Measurements from ENCODE around the gene KCNH2. TPM values are rescaled to one million over a fixed set of nuclear protein-coding genes. Genes with fewer than 3 reads are reported as not detected.

KCNH2 gene
- total RNA-seq, 1 donor from 2014 or later: 2.1 TPM

DNA sequence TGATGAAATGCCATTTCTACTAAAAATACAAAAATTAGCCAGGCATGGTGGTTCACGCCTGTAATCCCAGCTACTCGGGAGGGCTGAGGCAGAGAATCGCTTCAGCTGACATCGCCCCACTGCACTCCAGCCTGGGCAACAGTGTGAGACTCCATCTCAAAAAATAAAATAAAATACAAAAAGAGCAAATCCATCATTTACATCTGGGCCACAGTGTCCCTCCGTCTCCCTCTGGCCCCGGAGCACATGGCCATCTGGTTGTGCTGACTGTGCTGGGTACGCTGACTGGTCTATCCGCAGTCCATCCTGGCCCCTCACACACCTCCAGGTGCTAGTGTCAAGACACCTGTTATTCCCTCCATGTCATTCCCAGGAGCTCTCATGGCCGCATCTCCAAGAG lies 42.1 kb downstream of the KCNH2 start:
- DNase-seq (ENCODE audit: low read depth): no peak
- H3K27me3 ChIP-seq (ENCODE audit: control insufficient read depth, insufficient read depth, low read length): no peaks in the 10 kb centered on the region
- no peak overlapping the region for H3K4me3 ChIP-seq (ENCODE audit: low read depth, low read length)
- no peaks in the 10 kb centered on the region for H3K36me3 ChIP-seq (ENCODE audit: control insufficient read depth, insufficient read depth, low read length)
- TF ChIP-seq, protein P1, sequence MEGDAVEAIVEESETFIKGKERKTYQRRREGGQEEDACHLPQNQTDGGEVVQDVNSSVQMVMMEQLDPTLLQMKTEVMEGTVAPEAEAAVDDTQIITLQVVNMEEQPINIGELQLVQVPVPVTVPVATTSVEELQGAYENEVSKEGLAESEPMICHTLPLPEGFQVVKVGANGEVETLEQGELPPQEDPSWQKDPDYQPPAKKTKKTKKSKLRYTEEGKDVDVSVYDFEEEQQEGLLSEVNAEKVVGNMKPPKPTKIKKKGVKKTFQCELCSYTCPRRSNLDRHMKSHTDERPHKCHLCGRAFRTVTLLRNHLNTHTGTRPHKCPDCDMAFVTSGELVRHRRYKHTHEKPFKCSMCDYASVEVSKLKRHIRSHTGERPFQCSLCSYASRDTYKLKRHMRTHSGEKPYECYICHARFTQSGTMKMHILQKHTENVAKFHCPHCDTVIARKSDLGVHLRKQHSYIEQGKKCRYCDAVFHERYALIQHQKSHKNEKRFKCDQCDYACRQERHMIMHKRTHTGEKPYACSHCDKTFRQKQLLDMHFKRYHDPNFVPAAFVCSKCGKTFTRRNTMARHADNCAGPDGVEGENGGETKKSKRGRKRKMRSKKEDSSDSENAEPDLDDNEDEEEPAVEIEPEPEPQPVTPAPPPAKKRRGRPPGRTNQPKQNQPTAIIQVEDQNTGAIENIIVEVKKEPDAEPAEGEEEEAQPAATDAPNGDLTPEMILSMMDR (IDR thresholded peaks at IDR 0.05; ENCODE audit: insufficient read depth, low read length, poor library complexity, severe bottlenecking): no peak

DNA sequence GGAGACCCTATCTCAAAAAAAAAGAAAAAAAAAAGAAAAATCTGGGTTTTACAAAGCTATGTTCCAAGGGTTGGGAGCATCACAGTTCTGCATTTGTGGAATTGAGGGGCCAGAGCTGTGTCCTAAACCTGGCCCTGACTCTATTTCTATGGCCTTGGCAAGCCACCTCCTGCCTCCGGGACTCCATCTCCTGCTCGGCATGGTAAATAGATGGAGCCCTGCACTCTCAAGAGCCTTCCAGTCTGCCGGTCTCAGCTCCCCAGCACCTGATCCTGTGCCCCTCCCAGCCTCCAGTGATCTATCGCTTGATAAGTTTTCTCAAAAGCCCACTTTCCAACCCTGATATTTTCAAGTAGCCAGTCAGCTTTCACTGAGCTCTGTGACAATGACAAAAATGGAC lies 43.0 kb downstream of the KCNH2 start:
- Histone ChIP-seq H3K36me3 (ENCODE audit: control insufficient read depth, insufficient read depth, low read length) (no peaks in the 10 kb centered on the region), H3K27me3 (ENCODE audit: control insufficient read depth, insufficient read depth, low read length) (no peaks in the 10 kb centered on the region), H3K4me3 (ENCODE audit: low read depth, low read length) (no peak overlapping the region)
- TF ChIP-seq, protein P1 (IDR thresholded peaks at IDR 0.05; ENCODE audit: insufficient read depth, low read length, poor library complexity, severe bottlenecking): no peak
- no peak for DNase-seq (ENCODE audit: low read depth)

DNA sequence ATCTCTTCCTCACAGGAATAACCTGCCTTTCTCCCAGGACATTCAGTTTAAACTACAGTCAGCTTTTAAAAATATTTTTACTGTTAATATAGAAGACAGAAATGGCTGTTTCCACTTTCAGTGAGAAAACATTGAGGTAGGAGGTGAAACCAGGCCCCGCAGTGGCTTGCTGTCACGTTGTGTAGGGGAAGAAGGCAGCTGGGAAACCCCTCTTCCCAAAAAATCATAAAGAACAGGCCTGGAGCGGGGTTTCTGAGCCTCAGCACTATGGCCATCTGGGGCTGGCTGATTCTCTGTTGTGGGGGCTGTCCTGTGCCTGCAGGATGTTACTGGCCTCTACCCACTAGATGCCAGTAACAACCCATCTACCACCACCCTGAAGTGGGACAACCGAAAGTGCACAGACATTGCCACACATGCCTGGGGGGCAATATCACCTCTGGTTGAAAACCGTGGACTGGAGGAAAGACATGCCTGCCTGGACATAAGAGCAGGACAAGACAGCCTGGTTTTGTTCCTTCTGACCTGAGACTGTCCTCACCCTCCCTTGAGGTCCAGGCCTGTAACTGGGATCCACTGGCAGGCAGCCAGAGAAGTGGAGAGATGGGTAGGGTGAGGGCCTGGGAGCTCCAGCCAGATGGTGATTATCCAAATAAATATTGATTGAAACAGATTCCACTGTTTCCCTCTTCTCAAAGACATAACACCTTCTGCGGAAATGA lies 43.9 kb downstream of the KCNH2 start:
- Histone ChIP-seq H3K27me3 (ENCODE audit: control insufficient read depth, insufficient read depth, low read length) (no peaks in the 10 kb centered on the region), H3K36me3 (ENCODE audit: control insufficient read depth, insufficient read depth, low read length) (no peaks in the 10 kb centered on the region)
- TF ChIP-seq, protein P1 (IDR thresholded peaks at IDR 0.05; ENCODE audit: insufficient read depth, low read length, poor library complexity, severe bottlenecking): no peak

DNA sequence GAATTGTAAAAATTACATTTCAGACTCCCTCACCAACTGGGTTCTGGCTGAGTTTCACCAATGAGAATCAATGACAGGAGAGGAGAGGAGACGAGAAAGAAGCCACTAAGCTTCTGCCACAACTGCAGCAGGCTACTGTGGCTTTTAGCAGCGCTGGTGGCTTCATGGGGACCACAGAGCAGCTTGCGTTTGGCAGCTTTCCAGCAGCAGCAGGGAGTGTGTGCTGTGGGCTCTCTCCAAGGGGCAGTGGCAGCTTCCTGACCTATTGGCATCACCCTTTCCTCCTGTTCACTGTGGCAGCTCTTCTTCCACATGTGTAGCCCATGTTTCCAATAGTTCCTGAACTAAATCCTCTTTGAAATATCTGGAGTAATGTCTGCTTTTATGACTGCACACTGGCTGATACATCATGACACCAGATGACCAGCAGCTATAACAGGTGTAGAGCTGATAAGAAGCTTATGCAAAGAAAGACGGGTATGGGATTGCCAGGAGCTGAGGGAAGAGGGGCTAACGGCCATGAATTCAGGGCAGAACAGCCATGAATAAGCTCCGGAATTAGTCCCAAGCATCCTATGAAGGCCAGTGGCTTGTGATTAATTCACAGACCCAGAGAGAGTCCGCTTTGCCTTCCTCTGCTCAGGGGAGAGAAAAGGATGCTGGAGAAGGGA lies 46.8 kb downstream of the KCNH2 start:
- Histone ChIP-seq H3K27me3 (ENCODE audit: control insufficient read depth, insufficient read depth, low read length) (no peaks in the 10 kb centered on the region), H3K4me3 (ENCODE audit: low read depth, low read length) (no peak overlapping the region), H3K36me3 (ENCODE audit: control insufficient read depth, insufficient read depth, low read length) (no peaks in the 10 kb centered on the region)
- TF ChIP-seq, protein P1 (IDR thresholded peaks at IDR 0.05; ENCODE audit: insufficient read depth, low read length, poor library complexity, severe bottlenecking): no peak
- DNase-seq (ENCODE audit: low read depth): no peak

More for the DNA sequence above, 43.9 kb downstream of the KCNH2 start:
- DNase-seq (ENCODE audit: low read depth): no peak
- H3K4me3 ChIP-seq (ENCODE audit: low read depth, low read length): no peak overlapping the region

DNA sequence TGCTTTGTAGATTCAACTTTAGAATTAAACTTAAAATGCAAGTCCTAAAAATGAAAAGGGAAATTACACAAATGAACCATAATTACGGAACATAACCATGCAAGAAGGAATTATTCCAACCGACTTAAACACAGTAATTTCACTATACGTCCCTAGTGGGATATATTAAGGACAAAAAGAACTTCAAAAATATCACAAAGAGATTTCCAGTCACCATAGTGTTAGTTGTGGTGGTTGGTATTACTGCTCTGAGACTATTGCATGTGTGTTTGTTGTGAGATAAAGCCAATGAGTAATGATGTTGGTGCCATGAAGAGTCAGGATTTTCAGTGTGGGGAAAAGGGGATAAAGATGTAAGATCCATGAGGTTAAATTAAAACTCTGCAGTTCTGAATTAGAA lies 49.6 kb downstream of the KCNH2 start:
- Histone ChIP-seq H3K4me3 (ENCODE audit: low read depth, low read length) (no peak overlapping the region), H3K27me3 (ENCODE audit: control insufficient read depth, insufficient read depth, low read length) (no peaks in the 10 kb centered on the region), H3K36me3 (ENCODE audit: control insufficient read depth, insufficient read depth, low read length) (no peaks in the 10 kb centered on the region)
- TF ChIP-seq, protein P1 (IDR thresholded peaks at IDR 0.05; ENCODE audit: insufficient read depth, low read length, poor library complexity, severe bottlenecking): no peak
- no peak for DNase-seq (ENCODE audit: low read depth)

Data from kidney epithelial cell (primary cell).